Thoracic aorta (tissue), 2 donors: Measurements from ENCODE around the gene ENTPD7. TPM values are rescaled to one million over a fixed set of nuclear protein-coding genes. Genes with fewer than 3 reads are reported as not detected.

Source experiments
- ATAC-seq: fragments of 150-250 bp; one replicate; pipeline ENCODE4 v1.8.0; 2017; ENCODE audit warnings: low read depth; ENCODE audit not compliant: insufficient number of reproducible peaks, low FRiP score
- DNase-seq: peaks from one replicate; pipeline ENCODE4 v3.0.0-alpha.2; 2020; ENCODE audit warnings: low spot score
- H3K27ac ChIP-seq, 2 donors: fragments of 200-600 bp; sonication (generic); 1 replicate in 1 of 2; 2 replicates in 1 of 2; pipeline ENCODE4 v1.5.1; 2016; ENCODE audit warnings: mild to moderate bottlenecking in 2 of 2, moderate library complexity in 2 of 2
- H3K27me3 ChIP-seq: fragments of 200-600 bp; sonication (generic); replicated peaks from 2 replicates; pipeline ENCODE4 v1.6.0; 2016; ENCODE audit warnings: mild to moderate bottlenecking; ENCODE audit not compliant: insufficient read depth
- H3K36me3 ChIP-seq: fragments of 200-600 bp; sonication (generic); one replicate; pipeline ENCODE4 v1.5.1; 2016
- H3K4me1 ChIP-seq, 2 donors: fragments of 200-600 bp; sonication (generic); 1 replicate in 1 of 2; 2 replicates in 1 of 2; pipeline versions ENCODE4 v1.5.1 to v1.6.0; 2016; ENCODE audit warnings: low read depth in 2 of 2, mild to moderate bottlenecking in 1 of 2; ENCODE audit not compliant: control insufficient read depth in 1 of 2
- H3K4me3 ChIP-seq: fragments of 200-600 bp; sonication (generic); 2 replicates; pipeline ENCODE4 v1.5.1; 2016; ENCODE audit warnings: mild to moderate bottlenecking
- H3K9me3 ChIP-seq: fragments of 200-600 bp; sonication (generic); 2 replicates; pipeline ENCODE4 v1.5.1; 2016
- CTCF ChIP-seq: fragments of 200-600 bp; sonication (generic); IDR thresholded peaks from one replicate; pipeline ENCODE4 v1.5.1; 2019; ENCODE audit warnings: antibody characterized with exemption
- total RNA-seq, 2 donors: library from RNA; depleted of rRNA; stranded (reverse); fragments of >200 nt; gene quantifications; one replicate each; pipeline versions ENCODE4 v1.1.0 to v1.2.3, GENCODE V29; 2016

ENTPD7 gene
- total RNA-seq, 2 donors from 2014 or later = 8.1 to 14.8 TPM

GRCh38 chr10:99617696-99618095 lies 41.6 kb upstream of the ENTPD7 start:
- Histone ChIP-seq H3K9me3 (no peaks in the 10 kb centered on the region), H3K27me3 (no peaks in the 10 kb centered on the region), H3K36me3 (peaks cover 3% of the 10 kb centered on the region), H3K27ac (no peak overlapping the region), H3K4me3 (peak overlapping the region; percentile 69), H3K4me1 (peaks cover 32 to 38% of the 10 kb centered on the region in 2 donors)
- TF ChIP-seq CTCF = no peak
- DNase-seq (no peak), ATAC-seq (no peak)

- no peak for ATAC-seq
- Histone ChIP-seq H3K9me3 (no peaks in the 10 kb centered on the region), H3K27ac (peak overlapping the region; percentile 48 to 74), H3K36me3 (no peaks in the 10 kb centered on the region), H3K4me3 (peak overlapping the region; percentile 69), H3K27me3 (no peaks in the 10 kb centered on the region), H3K4me1 (peaks cover 32 to 38% of the 10 kb centered on the region in 2 donors)
- TF ChIP-seq CTCF = no peak
- DNase-seq = no peak
These were observed 40.1 kb upstream of the ENTPD7 start for GRCh38 chr10:99619090-99619800.

GRCh38 chr10:99619851-99620710 lies 39.2 kb upstream of the ENTPD7 start, which contains the start of gene SLC25A28:
Gene SLC25A28, minus strand, starts transcription at chr10:99620439. Its CDS starts 104 bp downstream, at chr10:99620335.
- peak; percentile 81 for DNase-seq
- H3K27me3 ChIP-seq = no peaks in the 10 kb centered on the region
- TF ChIP-seq CTCF = no peak

GRCh38 chr10:99620711-99621453 lies 38.4 kb upstream of the ENTPD7 start:
- no peak for TF ChIP-seq CTCF
- Histone ChIP-seq H3K4me1 (peaks cover 32 to 38% of the 10 kb centered on the region in 2 donors), H3K27ac (peak overlapping the region; percentile 90 to 98), H3K4me3 (peak overlapping the region; percentile 69), H3K9me3 (no peaks in the 10 kb centered on the region), H3K27me3 (no peaks in the 10 kb centered on the region), H3K36me3 (no peaks in the 10 kb centered on the region)
- ATAC-seq (peak; percentile 86), DNase-seq (peak; percentile 75)

More at GRCh38 chr10:99619851-99620710, 39.2 kb upstream of the ENTPD7 start, which contains the start of gene SLC25A28:
- no peaks in the 10 kb centered on the region for H3K9me3 ChIP-seq
- peak within 1 kb of the TSS; percentile 90 to 98 for H3K27ac ChIP-seq
- H3K36me3 ChIP-seq = no peaks in the 10 kb centered on the region
- H3K4me1 ChIP-seq = peaks cover 32 to 38% of the 10 kb centered on the region in 2 donors
- peak within 1 kb of the TSS; percentile 69 for H3K4me3 ChIP-seq
- peak; percentile 97 for ATAC-seq
